ENCODE results near the gene CABP4.

CABP4 gene

GRCh38 chr11:67482275-67482826, 27.2 kb downstream of the CABP4 start:
- H3K4me1 ChIP-seq (ENCODE audit: insufficient read depth, low read length, severe bottlenecking), result peaks cover 47% of the 10 kb centered on the region
- peak overlapping the region; percentile 56 for H3K4me3 ChIP-seq (ENCODE audit: low read depth, low read length, poor library complexity, severe bottlenecking)
- H3K9me3 ChIP-seq (ENCODE audit: low read length), result no peaks in the 10 kb centered on the region
- no peaks in the 10 kb centered on the region for H3K27me3 ChIP-seq (ENCODE audit: insufficient read depth, low read length)
- no peaks in the 10 kb centered on the region for H4K20me1 ChIP-seq (ENCODE audit: insufficient read depth, low read length)
- 0 out of 2 replicates have a peak, but pooled peaks cover 2% of the 10 kb centered on the region for H3F3A ChIP-seq (ENCODE audit: insufficient read depth, low read length)
- H3K36me3 ChIP-seq (ENCODE audit: insufficient read depth, low read length), result no peaks in the 10 kb centered on the region; the same call in 1 of the 2 replicates
- peak overlapping the region; percentile 99 for H3K4me2 ChIP-seq (ENCODE audit: low read length)
- H3K27ac ChIP-seq (ENCODE audit: low read depth, low read length, poor library complexity, severe bottlenecking), result peak overlapping the region; percentile 91
- H3K9me2 ChIP-seq (ENCODE audit: low read depth, low read length), result no peaks in the 10 kb centered on the region
- H3K79me2 ChIP-seq (ENCODE audit: insufficient read depth, low read length), result no peaks in the 10 kb centered on the region
- H3K9ac ChIP-seq (ENCODE audit: low read length), result peak overlapping the region; percentile 88
- H2AFZ ChIP-seq (ENCODE audit: low read length), result 0 out of 2 replicates have a peak overlapping the region, but pooled peaks have one; percentile 8
- no peak for TF ChIP-seq CTCF (IDR thresholded peaks at IDR 0.05; ENCODE audit: low read length)
- TF ChIP-seq EZH2 (IDR thresholded peaks at IDR 0.05; ENCODE audit: borderline replicate concordance, low read length), result no peak

GRCh38 chr11:67482827-67483798, 28.0 kb downstream of the CABP4 start, which contains the start of gene AIP:
AIP (plus strand) TSS chr11:67483026; CDS start chr11:67483159, 133 bp downstream.
- Histone ChIP-seq H4K20me1 (ENCODE audit: insufficient read depth, low read length) (no peaks in the 10 kb centered on the region), H3K4me2 (ENCODE audit: low read length) (peak within 1 kb of the TSS; percentile 99), H3K4me3 (ENCODE audit: low read depth, low read length, poor library complexity, severe bottlenecking) (peak within 1 kb of the TSS; percentile 56), H3K4me1 (ENCODE audit: insufficient read depth, low read length, severe bottlenecking) (peaks cover 47% of the 10 kb centered on the region), H3K9ac (ENCODE audit: low read length) (peak within 1 kb of the TSS; percentile 88), H2AFZ (ENCODE audit: low read length) (0 out of 2 replicates have a peak within 1 kb of the TSS, but pooled peaks have one; percentile 8), H3K9me2 (ENCODE audit: low read depth, low read length) (no peaks in the 10 kb centered on the region), H3F3A (ENCODE audit: insufficient read depth, low read length) (0 out of 2 replicates have a peak, but pooled peaks cover 2% of the 10 kb centered on the region), H3K36me3 (ENCODE audit: insufficient read depth, low read length) (peaks cover 7% of the 10 kb centered on the region; the same call in 1 of the 2 replicates), H3K79me2 (ENCODE audit: insufficient read depth, low read length) (no peaks in the 10 kb centered on the region), H3K27ac (ENCODE audit: low read depth, low read length, poor library complexity, severe bottlenecking) (peak within 1 kb of the TSS; percentile 91), H3K9me3 (ENCODE audit: low read length) (no peaks in the 10 kb centered on the region), H3K27me3 (ENCODE audit: insufficient read depth, low read length) (no peaks in the 10 kb centered on the region)
- TF ChIP-seq CTCF (IDR thresholded peaks at IDR 0.05; ENCODE audit: low read length) (no peak), EZH2 (IDR thresholded peaks at IDR 0.05; ENCODE audit: borderline replicate concordance, low read length) (no peak)

GRCh38 chr11:67483831-67484665, 28.9 kb downstream of the CABP4 start:
- H3K4me3 ChIP-seq (ENCODE audit: low read depth, low read length, poor library complexity, severe bottlenecking), result peak overlapping the region; percentile 56
- peaks cover 47% of the 10 kb centered on the region for H3K4me1 ChIP-seq (ENCODE audit: insufficient read depth, low read length, severe bottlenecking)
- no peaks in the 10 kb centered on the region for H3K79me2 ChIP-seq (ENCODE audit: insufficient read depth, low read length)
- no peak overlapping the region for H2AFZ ChIP-seq (ENCODE audit: low read length)
- peak overlapping the region; percentile 91 for H3K27ac ChIP-seq (ENCODE audit: low read depth, low read length, poor library complexity, severe bottlenecking)
- no peaks in the 10 kb centered on the region for H3K9me3 ChIP-seq (ENCODE audit: low read length)
- peaks cover 11% of the 10 kb centered on the region; the same call in 1 of the 2 replicates for H3K36me3 ChIP-seq (ENCODE audit: insufficient read depth, low read length)
- H3K9me2 ChIP-seq (ENCODE audit: low read depth, low read length), result no peaks in the 10 kb centered on the region
- no peak for TF ChIP-seq CTCF (IDR thresholded peaks at IDR 0.05; ENCODE audit: low read length)
- no peak for TF ChIP-seq EZH2 (IDR thresholded peaks at IDR 0.05; ENCODE audit: borderline replicate concordance, low read length)
- peak overlapping the region; percentile 99 for H3K4me2 ChIP-seq (ENCODE audit: low read length)
- H4K20me1 ChIP-seq (ENCODE audit: insufficient read depth, low read length), result no peaks in the 10 kb centered on the region
- H3K27me3 ChIP-seq (ENCODE audit: insufficient read depth, low read length), result no peaks in the 10 kb centered on the region
- H3F3A ChIP-seq (ENCODE audit: insufficient read depth, low read length), result 0 out of 2 replicates have a peak, but pooled peaks cover 2% of the 10 kb centered on the region
- peak overlapping the region; percentile 88 for H3K9ac ChIP-seq (ENCODE audit: low read length)
